ENCODE data around the gene CYP4F2.

- no peak for TF ChIP-seq CTCF (IDR thresholded peaks at IDR 0.05 in 4 of 5, conservative IDR thresholded peaks at IDR 0.05 in 1 of 5)
- no peak for TF ChIP-seq POLR2A (IDR thresholded peaks at IDR 0.05)
Measured at GRCh38 chr19:15894359-15894758, 3.5 kb downstream of the CYP4F2 start.
